Endothelial cell of umbilical vein (primary cell): Measurements from ENCODE around the gene RBMS1.

Experiments used
- EZH2 ChIP-seq: IDR thresholded peaks from 2 replicates; pipeline ENCODE4 v1.6.1; 2012; ENCODE audit warnings: borderline replicate concordance, low read depth, mild to moderate bottlenecking, moderate library complexity, low read length, inconsistent platforms; ENCODE audit not compliant: severe bottlenecking
- FOS ChIP-seq: IDR thresholded peaks from 2 replicates; pipeline ENCODE4 v1.6.1; 2011; ENCODE audit warnings: mild to moderate bottlenecking, low read length, moderate library complexity, borderline replicate concordance; ENCODE audit not compliant: insufficient read depth
- MYC ChIP-seq: IDR thresholded peaks from one replicate; pipeline ENCODE4 v1.6.1; 2011; ENCODE audit warnings: mild to moderate bottlenecking, low read depth, low read length
- POLR2A ChIP-seq: IDR thresholded peaks from 2 replicates; pipeline ENCODE4 v1.6.1; 2012; ENCODE audit warnings: low read depth, mild to moderate bottlenecking, control low read depth, low read length
- POLR2AphosphoS5 ChIP-seq: IDR thresholded peaks from 2 replicates; pipeline ENCODE4 v1.6.1; 2012; ENCODE audit warnings: low read depth, mild to moderate bottlenecking, control low read depth, low read length, moderate library complexity; ENCODE audit not compliant: insufficient read depth
- TF ChIP-seq, protein P1 (sequence below), 2 donors: IDR thresholded peaks; 1 replicate in 1 of 2; 2 replicates in 1 of 2; pipeline ENCODE4 v1.5.1; 2011; ENCODE audit warnings: low read length in 2 of 2, mild to moderate bottlenecking in 2 of 2, moderate library complexity in 2 of 2, control low read depth in 1 of 2, inconsistent platforms in 1 of 2, low read depth in 1 of 2; ENCODE audit not compliant: insufficient read depth in 1 of 2; ENCODE audit errors: extremely low read depth in 1 of 2

DNA sequence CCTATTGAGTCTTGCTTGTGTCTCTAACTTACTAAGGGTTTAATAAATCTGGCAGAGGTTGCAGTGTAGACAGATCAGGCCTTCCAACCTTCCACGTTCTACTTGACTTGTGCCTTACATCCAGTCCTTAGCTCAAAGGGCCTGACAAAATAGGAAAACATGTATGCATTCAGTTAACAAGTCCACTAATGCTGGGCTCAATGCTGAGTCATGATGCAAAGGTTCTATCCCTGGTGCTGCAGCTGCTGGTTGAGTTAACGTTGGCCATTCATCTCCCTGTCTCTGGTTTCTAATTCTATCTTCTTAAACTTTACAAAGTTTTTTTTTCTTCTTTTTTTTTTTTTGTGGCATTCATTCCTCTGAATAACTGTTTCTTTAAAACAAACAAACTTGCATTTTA, 247.3 kb downstream of the RBMS1 start:
- TF ChIP-seq, protein P1, sequence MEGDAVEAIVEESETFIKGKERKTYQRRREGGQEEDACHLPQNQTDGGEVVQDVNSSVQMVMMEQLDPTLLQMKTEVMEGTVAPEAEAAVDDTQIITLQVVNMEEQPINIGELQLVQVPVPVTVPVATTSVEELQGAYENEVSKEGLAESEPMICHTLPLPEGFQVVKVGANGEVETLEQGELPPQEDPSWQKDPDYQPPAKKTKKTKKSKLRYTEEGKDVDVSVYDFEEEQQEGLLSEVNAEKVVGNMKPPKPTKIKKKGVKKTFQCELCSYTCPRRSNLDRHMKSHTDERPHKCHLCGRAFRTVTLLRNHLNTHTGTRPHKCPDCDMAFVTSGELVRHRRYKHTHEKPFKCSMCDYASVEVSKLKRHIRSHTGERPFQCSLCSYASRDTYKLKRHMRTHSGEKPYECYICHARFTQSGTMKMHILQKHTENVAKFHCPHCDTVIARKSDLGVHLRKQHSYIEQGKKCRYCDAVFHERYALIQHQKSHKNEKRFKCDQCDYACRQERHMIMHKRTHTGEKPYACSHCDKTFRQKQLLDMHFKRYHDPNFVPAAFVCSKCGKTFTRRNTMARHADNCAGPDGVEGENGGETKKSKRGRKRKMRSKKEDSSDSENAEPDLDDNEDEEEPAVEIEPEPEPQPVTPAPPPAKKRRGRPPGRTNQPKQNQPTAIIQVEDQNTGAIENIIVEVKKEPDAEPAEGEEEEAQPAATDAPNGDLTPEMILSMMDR (IDR thresholded peaks at IDR 0.05; ENCODE audit: extremely low read depth in 1 of 2, insufficient read depth in 1 of 2, low read depth in 1 of 2, low read length in 2 of 2) = no peak
- TF ChIP-seq FOS = no peak
- no peak for TF ChIP-seq POLR2A
- TF ChIP-seq EZH2 = no peak
- no peak for TF ChIP-seq POLR2AphosphoS5
- TF ChIP-seq MYC = no peak
